NCI-H2227 treated with DMSO at 0.1 percent for 48 hours (cell line): ENCODE data around the gene CLDN7.

ENCODE experiments used
- DNase-seq: peaks from one replicate; lab custom pipeline; 2025; lab: John Stamatoyannopoulos, UW

The CLDN7 gene

GRCh38 chr17:7285679-7286078, 23.4 kb upstream of the CLDN7 start:
- DNase-seq: no peak

- no peak for DNase-seq
Observed at GRCh38 chr17:7284911-7285310, 22.6 kb upstream of the CLDN7 start.

GRCh38 chr17:7283471-7284216, 21.4 kb upstream of the CLDN7 start:
- DNase-seq: no peak

GRCh38 chr17:7282752-7283321, 20.6 kb upstream of the CLDN7 start:
- no peak for DNase-seq

- no peak for DNase-seq
Observed at GRCh38 chr17:7281953-7282751, 19.9 kb upstream of the CLDN7 start.

- peak; percentile 89 for DNase-seq
Observed at GRCh38 chr17:7281074-7281952, 19.0 kb upstream of the CLDN7 start, which contains the start of gene SLC2A4. SLC2A4 (plus strand) TSS chr17:7281718; CDS start chr17:7281935, 217 bp downstream.

- DNase-seq: peak; percentile 34
Observed at GRCh38 chr17:7280519-7281073, 18.3 kb upstream of the CLDN7 start.

GRCh38 chr17:7279448-7279847, 17.2 kb upstream of the CLDN7 start:
- no peak for DNase-seq

- DNase-seq: no peak
Observed at GRCh38 chr17:7266784-7267183, 4.5 kb upstream of the CLDN7 start.

- DNase-seq: no peak
Observed at GRCh38 chr17:7263801-7264078, 1.5 kb upstream of the CLDN7 start.

- DNase-seq: no peak
Observed at GRCh38 chr17:7262935-7263800, 890 bp upstream of the CLDN7 start.

- no peak for DNase-seq
Observed at GRCh38 chr17:7261379-7262191, 693 bp downstream of the CLDN7 start.

GRCh38 chr17:7260651-7261378, 1.5 kb downstream of the CLDN7 start:
- DNase-seq: no peak

GRCh38 chr17:7260151-7260550, 2.1 kb downstream of the CLDN7 start:
- DNase-seq: no peak

- no peak for DNase-seq
Observed at GRCh38 chr17:7259555-7259889, 2.8 kb downstream of the CLDN7 start.

- DNase-seq: no peak
Observed at GRCh38 chr17:7258731-7259554, 3.3 kb downstream of the CLDN7 start.

GRCh38 chr17:7256766-7257456, 5.4 kb downstream of the CLDN7 start:
- DNase-seq: no peak

- no peak for DNase-seq
Observed at GRCh38 chr17:7254511-7254910, 7.8 kb downstream of the CLDN7 start.
